GM23338 (cell line): ENCODE data around the gene SNX11. TPM values are rescaled to one million over a fixed set of nuclear protein-coding genes. Genes with fewer than 3 reads are reported as not detected.

Experiments
- ATAC-seq: fragments of 200-7000 bp; cut with Tn5 transposase; 3 replicates; pipeline ENCODE4 v1.9.1; 2020
- DNase-seq: peaks from one replicate; pipeline ENCODE4 v3.0.0-alpha.2; 2015; ENCODE audit warnings: low spot score
- H2AFZ ChIP-seq: fragments of 200-600 bp; sonication (generic); 2 replicates; pipeline ENCODE4 v1.8.0; 2016; ENCODE audit warnings: antibody characterized with exemption, mild to moderate bottlenecking, moderate library complexity
- H3F3A ChIP-seq: fragments of 200-600 bp; sonication (generic); replicated peaks from 2 replicates; pipeline ENCODE4 v1.8.0; 2017; ENCODE audit warnings: antibody characterized with exemption, mixed run types, low read depth
- H3K27ac ChIP-seq: fragments of 200-600 bp; sonication (generic); 2 replicates; pipeline ENCODE4 v1.6.1; 2016; ENCODE audit warnings: low read depth
- H3K27me3 ChIP-seq: fragments of 200-600 bp; sonication (generic); 2 replicates; pipeline ENCODE4 v1.8.0; 2016; ENCODE audit warnings: mild to moderate bottlenecking, mixed run types, moderate library complexity; ENCODE audit not compliant: insufficient read depth
- H3K36me3 ChIP-seq: fragments of 200-600 bp; sonication (generic); 2 replicates; pipeline ENCODE4 v1.8.0; 2016; ENCODE audit warnings: mild to moderate bottlenecking; ENCODE audit not compliant: insufficient read depth
- H3K4me1 ChIP-seq: fragments of 200-600 bp; sonication (generic); 2 replicates; pipeline ENCODE4 v1.8.0; 2016; ENCODE audit warnings: mild to moderate bottlenecking, moderate library complexity; ENCODE audit not compliant: insufficient read depth
- H3K4me2 ChIP-seq: fragments of 200-600 bp; sonication (generic); 2 replicates; pipeline ENCODE4 v1.7.1; 2017; ENCODE audit warnings: mixed run types
- H3K4me3 ChIP-seq: fragments of 200-600 bp; sonication (generic); 2 replicates; pipeline ENCODE4 v1.6.1; 2016; ENCODE audit warnings: mixed run types
- H3K79me2 ChIP-seq: fragments of 200-600 bp; sonication (generic); replicated peaks from 2 replicates; pipeline ENCODE4 v1.8.0; 2017; ENCODE audit warnings: mild to moderate bottlenecking; ENCODE audit not compliant: insufficient read depth
- H3K9me2 ChIP-seq: fragments of 200-600 bp; sonication (generic); 2 replicates; pipeline ENCODE4 v1.8.0; 2017; ENCODE audit not compliant: insufficient read depth
- H4K20me1 ChIP-seq: fragments of 200-600 bp; sonication (generic); replicated peaks from 2 replicates; pipeline ENCODE4 v1.8.0; 2017; ENCODE audit warnings: mild to moderate bottlenecking; ENCODE audit not compliant: insufficient read depth
- H3K27ac Mint-ChIP-seq: 2 replicates; pipeline ENCODE4 v1.8.0; 2020; ENCODE audit warnings: inconsistent platforms, mild to moderate bottlenecking, moderate library complexity, mixed read lengths
- H3K27me3 Mint-ChIP-seq: 3 replicates; pipeline ENCODE4 v1.8.0; 2022; ENCODE audit warnings: low read depth, mild to moderate bottlenecking, moderate library complexity, mixed read lengths, inconsistent platforms; ENCODE audit not compliant: insufficient read depth, poor library complexity
- H3K36me3 Mint-ChIP-seq: 3 replicates; pipeline ENCODE4 v1.8.0; 2021; ENCODE audit warnings: low read depth, mild to moderate bottlenecking, inconsistent platforms, moderate library complexity, mixed read lengths
- H3K4me1 Mint-ChIP-seq: 3 replicates; pipeline ENCODE4 v1.8.0; 2020; ENCODE audit warnings: mild to moderate bottlenecking, inconsistent platforms, mixed read lengths
- H3K4me3 Mint-ChIP-seq: 3 replicates; pipeline ENCODE4 v1.8.0; 2021; ENCODE audit warnings: moderate library complexity, mild to moderate bottlenecking, inconsistent platforms, mixed read lengths
- H3K9me3 Mint-ChIP-seq: 3 replicates; pipeline ENCODE4 v1.8.0; 2020; ENCODE audit warnings: moderate library complexity, mild to moderate bottlenecking, inconsistent platforms, mixed read lengths
- CREB1 ChIP-seq: fragments of 250-450 bp; sonication (Bioruptor Pico); IDR thresholded peaks from 2 replicates; pipeline ENCODE4 v1.5.0; 2020; ENCODE audit warnings: low read depth, mild to moderate bottlenecking, moderate library complexity
- POLR2AphosphoS5 ChIP-seq: IDR thresholded peaks from 2 replicates; pipeline ENCODE4 v1.6.1; 2016; ENCODE audit warnings: antibody characterized with exemption, low read depth
- STAT1 ChIP-seq: IDR thresholded peaks from one replicate; pipeline ENCODE4 v1.6.1; 2016; ENCODE audit warnings: antibody characterized with exemption; ENCODE audit not compliant: unreplicated experiment
- polyA plus RNA-seq: library from polyadenylated mRNA; unstranded; fragments of >200 nt; fragmentation: Nextera tagmentation; extraction: Ambion mirVana; gene quantifications from 2 replicates; pipeline ENCODE4 v1.2.1, GENCODE V29; 2016
- total RNA-seq: library from RNA; depleted of rRNA; stranded (reverse); fragments of >200 nt; shearing (Covaris generic); gene quantifications from 2 replicates; pipeline ENCODE4 v1.2.3, GENCODE V29; 2014
- TF ChIP-seq, protein P1 (sequence below): IDR thresholded peaks from 2 replicates; pipeline ENCODE4 v1.6.1; 2016; ENCODE audit warnings: antibody characterized with exemption
- TF ChIP-seq, protein P2 (sequence below): fragments of 250-450 bp; sonication (Bioruptor Pico); IDR thresholded peaks from 2 replicates; pipeline ENCODE4 v1.5.0; 2020; ENCODE audit warnings: mild to moderate bottlenecking, moderate library complexity
- TF ChIP-seq, protein P3 (sequence below): IDR thresholded peaks from one replicate; pipeline ENCODE4 v1.6.1; 2018; ENCODE audit warnings: antibody characterized with exemption; ENCODE audit not compliant: unreplicated experiment
- TF ChIP-seq, protein P4 (sequence below), 2 experiments: fragments of 200-600 bp in 1 of 2; sonication (generic) in 1 of 2; conservative IDR thresholded peaks; 2 replicates each; pipeline versions ENCODE4 v1.5.1 to v1.6.1; 2016 to 2017; ENCODE audit warnings: antibody characterized with exemption in 2 of 2, low read depth in 2 of 2, mild to moderate bottlenecking in 2 of 2, moderate library complexity in 1 of 2

The SNX11 gene
- total and polyA plus RNA-seq, 2 experiments from 2014 or later = 7.9 to 16.3 TPM

DNA sequence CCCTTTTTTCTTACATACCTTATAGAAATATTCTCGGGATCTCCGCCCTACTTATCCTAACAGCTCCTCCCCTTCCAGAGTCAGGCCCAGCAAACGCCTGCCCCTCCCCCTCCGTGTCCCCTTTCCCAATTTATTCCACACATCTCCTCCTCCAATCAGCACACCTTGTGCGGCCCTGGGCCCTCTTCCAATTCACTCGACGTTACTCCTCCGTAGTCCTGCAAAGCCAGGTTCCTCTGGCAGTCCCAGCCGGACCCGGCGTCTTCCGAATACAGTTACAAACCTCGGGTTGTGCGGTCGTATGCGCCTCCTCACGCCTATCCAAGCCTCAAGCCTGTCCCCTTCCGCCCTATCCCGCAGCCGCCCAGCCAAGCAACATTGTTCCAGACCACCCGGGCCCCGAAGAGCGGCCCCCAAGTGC is 7.0 kb upstream of the SNX11 start:
- peak overlapping the region; percentile 97 for H3K27ac Mint-ChIP-seq
- H3K4me3 Mint-ChIP-seq = peak overlapping the region; percentile 82
- H3K9me3 Mint-ChIP-seq = no peaks in the 10 kb centered on the region; the same call in 1 of the 3 replicates
- Histone ChIP-seq H3K27me3 (no peaks in the 10 kb centered on the region), H3K4me2 (peak overlapping the region; percentile 80), H2AFZ (peak overlapping the region; percentile 39), H3K4me1 (peaks cover 7% of the 10 kb centered on the region; the same call in 1 of the 2 replicates), H3K27ac (peak overlapping the region; percentile 95), H3F3A (no peaks in the 10 kb centered on the region; the same call in none of the 2 replicates), H3K79me2 (peaks cover 49% of the 10 kb centered on the region), H3K36me3 (no peaks in the 10 kb centered on the region), H3K4me3 (peak overlapping the region; percentile 87), H3K9me2 (no peaks in the 10 kb centered on the region), H4K20me1 (peaks cover 33% of the 10 kb centered on the region)
- peaks cover 8% of the 10 kb centered on the region for H3K4me1 Mint-ChIP-seq
- H3K36me3 Mint-ChIP-seq = peaks cover 6% of the 10 kb centered on the region; the same call in 1 of the 3 replicates
- no peak for TF ChIP-seq STAT1
- TF ChIP-seq POLR2AphosphoS5 = peak; percentile 66
- DNase-seq (peak; percentile 89), ATAC-seq (peak; percentile 66)
- H3K27me3 Mint-ChIP-seq = peaks cover 7% of the 10 kb centered on the region

DNA sequence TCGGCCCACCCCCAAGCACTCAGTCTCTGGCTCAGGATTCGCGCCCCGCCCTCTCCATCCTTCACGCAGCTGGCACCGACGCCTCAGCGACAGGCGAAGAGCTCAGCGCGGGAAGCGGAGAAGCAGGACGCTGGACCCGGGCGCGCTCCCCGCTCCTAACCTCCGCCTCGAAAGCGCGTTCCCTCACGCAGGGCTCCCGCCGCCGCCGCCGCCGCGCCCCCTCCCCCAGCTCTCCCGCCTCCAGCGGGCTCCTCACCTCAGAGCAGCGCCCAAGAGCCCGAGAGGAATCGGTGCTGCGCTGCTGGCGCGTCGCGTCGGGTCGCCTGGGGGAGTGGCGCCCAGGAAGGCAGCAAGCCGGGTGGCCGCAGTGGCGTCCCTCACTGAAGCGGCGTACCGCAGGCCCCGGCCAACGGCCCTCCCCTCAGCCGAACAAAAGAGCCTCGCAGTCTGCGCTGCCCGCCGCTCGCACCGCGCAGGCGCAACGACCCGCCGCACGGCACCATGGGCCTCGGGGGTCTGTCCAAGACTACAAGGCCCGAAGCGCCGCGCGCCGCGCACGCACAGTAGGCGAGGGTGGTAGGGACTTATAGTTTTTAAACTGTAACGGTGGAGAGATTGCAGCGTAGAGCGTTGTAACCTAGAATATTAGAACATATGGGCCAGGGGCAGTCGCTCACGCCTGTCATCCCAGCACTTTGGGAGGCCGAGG is 6.4 kb upstream of the SNX11 start, which contains the start of gene CBX1:
Gene CBX1, minus strand, starts transcription at position 467 of the 709 bp plus-strand sequence. CDS start 24,474 bp downstream, outside the sequence.
- H3K79me2 ChIP-seq = peaks cover 43% of the 10 kb centered on the region
- peaks cover 7% of the 10 kb centered on the region; the same call in 1 of the 2 replicates for H3K4me1 ChIP-seq
- peaks cover 7% of the 10 kb centered on the region for H3K27me3 Mint-ChIP-seq
- DNase-seq = peak; percentile 97
- H4K20me1 ChIP-seq = peaks cover 28% of the 10 kb centered on the region
- H2AFZ ChIP-seq = peak within 1 kb of the TSS; percentile 91
- H3K4me2 ChIP-seq = peak within 1 kb of the TSS; percentile 80
- no peaks in the 10 kb centered on the region for H3K9me2 ChIP-seq
- peaks cover 8% of the 10 kb centered on the region for H3K4me1 Mint-ChIP-seq
- H3K27me3 ChIP-seq = no peaks in the 10 kb centered on the region
- peaks cover 3% of the 10 kb centered on the region; the same call in 1 of the 3 replicates for H3K36me3 Mint-ChIP-seq
- H3K4me3 Mint-ChIP-seq = peak within 1 kb of the TSS; percentile 82
- no peaks in the 10 kb centered on the region; the same call in 1 of the 3 replicates for H3K9me3 Mint-ChIP-seq
- no peaks in the 10 kb centered on the region for H3K36me3 ChIP-seq
- ATAC-seq = peak; percentile 93
- peak within 1 kb of the TSS; percentile 97 for H3K27ac Mint-ChIP-seq
- no peaks in the 10 kb centered on the region; the same call in none of the 2 replicates for H3F3A ChIP-seq
- peak within 1 kb of the TSS; percentile 87 for H3K4me3 ChIP-seq
- peak within 1 kb of the TSS; percentile 95 for H3K27ac ChIP-seq
- TF ChIP-seq, protein P1, sequence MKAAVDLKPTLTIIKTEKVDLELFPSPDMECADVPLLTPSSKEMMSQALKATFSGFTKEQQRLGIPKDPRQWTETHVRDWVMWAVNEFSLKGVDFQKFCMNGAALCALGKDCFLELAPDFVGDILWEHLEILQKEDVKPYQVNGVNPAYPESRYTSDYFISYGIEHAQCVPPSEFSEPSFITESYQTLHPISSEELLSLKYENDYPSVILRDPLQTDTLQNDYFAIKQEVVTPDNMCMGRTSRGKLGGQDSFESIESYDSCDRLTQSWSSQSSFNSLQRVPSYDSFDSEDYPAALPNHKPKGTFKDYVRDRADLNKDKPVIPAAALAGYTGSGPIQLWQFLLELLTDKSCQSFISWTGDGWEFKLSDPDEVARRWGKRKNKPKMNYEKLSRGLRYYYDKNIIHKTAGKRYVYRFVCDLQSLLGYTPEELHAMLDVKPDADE = peak; percentile 97
- TF ChIP-seq, protein P2, sequence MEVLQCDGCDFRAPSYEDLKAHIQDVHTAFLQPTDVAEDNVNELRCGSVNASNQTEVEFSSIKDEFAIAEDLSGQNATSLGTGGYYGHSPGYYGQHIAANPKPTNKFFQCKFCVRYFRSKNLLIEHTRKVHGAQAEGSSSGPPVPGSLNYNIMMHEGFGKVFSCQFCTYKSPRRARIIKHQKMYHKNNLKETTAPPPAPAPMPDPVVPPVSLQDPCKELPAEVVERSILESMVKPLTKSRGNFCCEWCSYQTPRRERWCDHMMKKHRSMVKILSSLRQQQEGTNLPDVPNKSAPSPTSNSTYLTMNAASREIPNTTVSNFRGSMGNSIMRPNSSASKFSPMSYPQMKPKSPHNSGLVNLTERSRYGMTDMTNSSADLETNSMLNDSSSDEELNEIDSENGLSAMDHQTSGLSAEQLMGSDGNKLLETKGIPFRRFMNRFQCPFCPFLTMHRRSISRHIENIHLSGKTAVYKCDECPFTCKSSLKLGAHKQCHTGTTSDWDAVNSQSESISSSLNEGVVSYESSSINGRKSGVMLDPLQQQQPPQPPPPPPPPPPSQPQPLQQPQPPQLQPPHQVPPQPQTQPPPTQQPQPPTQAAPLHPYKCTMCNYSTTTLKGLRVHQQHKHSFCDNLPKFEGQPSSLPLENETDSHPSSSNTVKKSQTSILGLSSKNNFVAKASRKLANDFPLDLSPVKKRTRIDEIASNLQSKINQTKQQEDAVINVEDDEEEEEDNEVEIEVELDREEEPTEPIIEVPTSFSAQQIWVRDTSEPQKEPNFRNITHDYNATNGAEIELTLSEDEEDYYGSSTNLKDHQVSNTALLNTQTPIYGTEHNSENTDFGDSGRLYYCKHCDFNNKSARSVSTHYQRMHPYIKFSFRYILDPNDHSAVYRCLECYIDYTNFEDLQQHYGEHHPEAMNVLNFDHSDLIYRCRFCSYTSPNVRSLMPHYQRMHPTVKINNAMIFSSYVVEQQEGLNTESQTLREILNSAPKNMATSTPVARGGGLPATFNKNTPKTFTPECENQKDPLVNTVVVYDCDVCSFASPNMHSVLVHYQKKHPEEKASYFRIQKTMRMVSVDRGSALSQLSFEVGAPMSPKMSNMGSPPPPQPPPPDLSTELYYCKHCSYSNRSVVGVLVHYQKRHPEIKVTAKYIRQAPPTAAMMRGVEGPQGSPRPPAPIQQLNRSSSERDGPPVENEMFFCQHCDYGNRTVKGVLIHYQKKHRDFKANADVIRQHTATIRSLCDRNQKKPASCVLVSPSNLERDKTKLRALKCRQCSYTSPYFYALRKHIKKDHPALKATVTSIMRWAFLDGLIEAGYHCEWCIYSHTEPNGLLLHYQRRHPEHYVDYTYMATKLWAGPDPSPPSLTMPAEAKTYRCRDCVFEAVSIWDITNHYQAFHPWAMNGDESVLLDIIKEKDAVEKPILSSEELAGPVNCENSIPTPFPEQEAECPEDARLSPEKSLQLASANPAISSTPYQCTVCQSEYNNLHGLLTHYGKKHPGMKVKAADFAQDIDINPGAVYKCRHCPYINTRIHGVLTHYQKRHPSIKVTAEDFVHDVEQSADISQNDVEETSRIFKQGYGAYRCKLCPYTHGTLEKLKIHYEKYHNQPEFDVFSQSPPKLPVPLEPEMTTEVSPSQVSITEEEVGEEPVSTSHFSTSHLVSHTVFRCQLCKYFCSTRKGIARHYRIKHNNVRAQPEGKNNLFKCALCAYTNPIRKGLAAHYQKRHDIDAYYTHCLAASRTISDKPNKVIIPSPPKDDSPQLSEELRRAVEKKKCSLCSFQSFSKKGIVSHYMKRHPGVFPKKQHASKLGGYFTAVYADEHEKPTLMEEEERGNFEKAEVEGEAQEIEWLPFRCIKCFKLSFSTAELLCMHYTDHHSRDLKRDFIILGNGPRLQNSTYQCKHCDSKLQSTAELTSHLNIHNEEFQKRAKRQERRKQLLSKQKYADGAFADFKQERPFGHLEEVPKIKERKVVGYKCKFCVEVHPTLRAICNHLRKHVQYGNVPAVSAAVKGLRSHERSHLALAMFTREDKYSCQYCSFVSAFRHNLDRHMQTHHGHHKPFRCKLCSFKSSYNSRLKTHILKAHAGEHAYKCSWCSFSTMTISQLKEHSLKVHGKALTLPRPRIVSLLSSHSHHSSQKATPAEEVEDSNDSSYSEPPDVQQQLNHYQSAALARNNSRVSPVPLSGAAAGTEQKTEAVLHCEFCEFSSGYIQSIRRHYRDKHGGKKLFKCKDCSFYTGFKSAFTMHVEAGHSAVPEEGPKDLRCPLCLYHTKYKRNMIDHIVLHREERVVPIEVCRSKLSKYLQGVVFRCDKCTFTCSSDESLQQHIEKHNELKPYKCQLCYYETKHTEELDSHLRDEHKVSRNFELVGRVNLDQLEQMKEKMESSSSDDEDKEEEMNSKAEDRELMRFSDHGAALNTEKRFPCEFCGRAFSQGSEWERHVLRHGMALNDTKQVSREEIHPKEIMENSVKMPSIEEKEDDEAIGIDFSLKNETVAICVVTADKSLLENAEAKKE (CRISPR knock-in tag) = no peak
- no peak for TF ChIP-seq CREB1 (CRISPR knock-in tag)
- TF ChIP-seq, protein P3, sequence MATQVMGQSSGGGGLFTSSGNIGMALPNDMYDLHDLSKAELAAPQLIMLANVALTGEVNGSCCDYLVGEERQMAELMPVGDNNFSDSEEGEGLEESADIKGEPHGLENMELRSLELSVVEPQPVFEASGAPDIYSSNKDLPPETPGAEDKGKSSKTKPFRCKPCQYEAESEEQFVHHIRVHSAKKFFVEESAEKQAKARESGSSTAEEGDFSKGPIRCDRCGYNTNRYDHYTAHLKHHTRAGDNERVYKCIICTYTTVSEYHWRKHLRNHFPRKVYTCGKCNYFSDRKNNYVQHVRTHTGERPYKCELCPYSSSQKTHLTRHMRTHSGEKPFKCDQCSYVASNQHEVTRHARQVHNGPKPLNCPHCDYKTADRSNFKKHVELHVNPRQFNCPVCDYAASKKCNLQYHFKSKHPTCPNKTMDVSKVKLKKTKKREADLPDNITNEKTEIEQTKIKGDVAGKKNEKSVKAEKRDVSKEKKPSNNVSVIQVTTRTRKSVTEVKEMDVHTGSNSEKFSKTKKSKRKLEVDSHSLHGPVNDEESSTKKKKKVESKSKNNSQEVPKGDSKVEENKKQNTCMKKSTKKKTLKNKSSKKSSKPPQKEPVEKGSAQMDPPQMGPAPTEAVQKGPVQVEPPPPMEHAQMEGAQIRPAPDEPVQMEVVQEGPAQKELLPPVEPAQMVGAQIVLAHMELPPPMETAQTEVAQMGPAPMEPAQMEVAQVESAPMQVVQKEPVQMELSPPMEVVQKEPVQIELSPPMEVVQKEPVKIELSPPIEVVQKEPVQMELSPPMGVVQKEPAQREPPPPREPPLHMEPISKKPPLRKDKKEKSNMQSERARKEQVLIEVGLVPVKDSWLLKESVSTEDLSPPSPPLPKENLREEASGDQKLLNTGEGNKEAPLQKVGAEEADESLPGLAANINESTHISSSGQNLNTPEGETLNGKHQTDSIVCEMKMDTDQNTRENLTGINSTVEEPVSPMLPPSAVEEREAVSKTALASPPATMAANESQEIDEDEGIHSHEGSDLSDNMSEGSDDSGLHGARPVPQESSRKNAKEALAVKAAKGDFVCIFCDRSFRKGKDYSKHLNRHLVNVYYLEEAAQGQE = no peak
- no peak for TF ChIP-seq STAT1
- TF ChIP-seq, protein P4, sequence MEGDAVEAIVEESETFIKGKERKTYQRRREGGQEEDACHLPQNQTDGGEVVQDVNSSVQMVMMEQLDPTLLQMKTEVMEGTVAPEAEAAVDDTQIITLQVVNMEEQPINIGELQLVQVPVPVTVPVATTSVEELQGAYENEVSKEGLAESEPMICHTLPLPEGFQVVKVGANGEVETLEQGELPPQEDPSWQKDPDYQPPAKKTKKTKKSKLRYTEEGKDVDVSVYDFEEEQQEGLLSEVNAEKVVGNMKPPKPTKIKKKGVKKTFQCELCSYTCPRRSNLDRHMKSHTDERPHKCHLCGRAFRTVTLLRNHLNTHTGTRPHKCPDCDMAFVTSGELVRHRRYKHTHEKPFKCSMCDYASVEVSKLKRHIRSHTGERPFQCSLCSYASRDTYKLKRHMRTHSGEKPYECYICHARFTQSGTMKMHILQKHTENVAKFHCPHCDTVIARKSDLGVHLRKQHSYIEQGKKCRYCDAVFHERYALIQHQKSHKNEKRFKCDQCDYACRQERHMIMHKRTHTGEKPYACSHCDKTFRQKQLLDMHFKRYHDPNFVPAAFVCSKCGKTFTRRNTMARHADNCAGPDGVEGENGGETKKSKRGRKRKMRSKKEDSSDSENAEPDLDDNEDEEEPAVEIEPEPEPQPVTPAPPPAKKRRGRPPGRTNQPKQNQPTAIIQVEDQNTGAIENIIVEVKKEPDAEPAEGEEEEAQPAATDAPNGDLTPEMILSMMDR (conservative IDR thresholded peaks at IDR 0.05; ENCODE audit: low read depth in 2 of 2) = no peak
